ENCODE results near the gene PCGF3. TPM values are rescaled to one million over a fixed set of nuclear protein-coding genes. Genes with fewer than 3 reads are reported as not detected.

PCGF3 gene
- total RNA-seq, 1 donor from 2014 or later, result 21.5 TPM

DNA sequence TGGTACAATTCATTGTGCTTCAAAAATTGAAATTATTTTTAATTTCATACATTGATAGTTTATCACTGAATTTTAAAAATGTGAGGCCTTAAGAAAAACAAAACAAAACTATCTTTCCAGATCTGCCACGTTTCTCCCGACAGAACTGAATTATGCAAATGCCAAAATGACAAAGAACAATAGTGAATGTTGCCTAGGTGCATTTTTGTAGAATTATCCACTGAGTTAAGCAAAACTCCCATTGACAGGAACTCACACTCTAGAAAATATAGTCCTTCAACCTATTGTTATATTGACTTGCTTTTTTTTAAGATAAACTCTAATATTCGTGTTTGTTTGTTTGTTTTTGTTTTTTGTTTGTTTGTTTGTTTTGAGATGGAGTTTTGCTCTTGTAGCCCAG, 6.5 kb downstream of the PCGF3 start:
- intact Hi-C loops (cut with micrococcal nuclease), result no loop called here
- Histone ChIP-seq H3K36me3 (no peaks in the 10 kb centered on the region), H3K27me3 (ENCODE audit: low read depth) (no peaks in the 10 kb centered on the region), H3K4me1 (peaks cover 32% of the 10 kb centered on the region), H3K4me3 (no peak overlapping the region), H3K27ac (replicated peaks) (no peak overlapping the region), H3K9me3 (replicated peaks) (no peaks in the 10 kb centered on the region)
- DNase-seq, result no peak
- TF ChIP-seq, protein P1, sequence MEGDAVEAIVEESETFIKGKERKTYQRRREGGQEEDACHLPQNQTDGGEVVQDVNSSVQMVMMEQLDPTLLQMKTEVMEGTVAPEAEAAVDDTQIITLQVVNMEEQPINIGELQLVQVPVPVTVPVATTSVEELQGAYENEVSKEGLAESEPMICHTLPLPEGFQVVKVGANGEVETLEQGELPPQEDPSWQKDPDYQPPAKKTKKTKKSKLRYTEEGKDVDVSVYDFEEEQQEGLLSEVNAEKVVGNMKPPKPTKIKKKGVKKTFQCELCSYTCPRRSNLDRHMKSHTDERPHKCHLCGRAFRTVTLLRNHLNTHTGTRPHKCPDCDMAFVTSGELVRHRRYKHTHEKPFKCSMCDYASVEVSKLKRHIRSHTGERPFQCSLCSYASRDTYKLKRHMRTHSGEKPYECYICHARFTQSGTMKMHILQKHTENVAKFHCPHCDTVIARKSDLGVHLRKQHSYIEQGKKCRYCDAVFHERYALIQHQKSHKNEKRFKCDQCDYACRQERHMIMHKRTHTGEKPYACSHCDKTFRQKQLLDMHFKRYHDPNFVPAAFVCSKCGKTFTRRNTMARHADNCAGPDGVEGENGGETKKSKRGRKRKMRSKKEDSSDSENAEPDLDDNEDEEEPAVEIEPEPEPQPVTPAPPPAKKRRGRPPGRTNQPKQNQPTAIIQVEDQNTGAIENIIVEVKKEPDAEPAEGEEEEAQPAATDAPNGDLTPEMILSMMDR (IDR thresholded peaks at IDR 0.05; ENCODE audit: borderline replicate concordance), result no peak

DNA sequence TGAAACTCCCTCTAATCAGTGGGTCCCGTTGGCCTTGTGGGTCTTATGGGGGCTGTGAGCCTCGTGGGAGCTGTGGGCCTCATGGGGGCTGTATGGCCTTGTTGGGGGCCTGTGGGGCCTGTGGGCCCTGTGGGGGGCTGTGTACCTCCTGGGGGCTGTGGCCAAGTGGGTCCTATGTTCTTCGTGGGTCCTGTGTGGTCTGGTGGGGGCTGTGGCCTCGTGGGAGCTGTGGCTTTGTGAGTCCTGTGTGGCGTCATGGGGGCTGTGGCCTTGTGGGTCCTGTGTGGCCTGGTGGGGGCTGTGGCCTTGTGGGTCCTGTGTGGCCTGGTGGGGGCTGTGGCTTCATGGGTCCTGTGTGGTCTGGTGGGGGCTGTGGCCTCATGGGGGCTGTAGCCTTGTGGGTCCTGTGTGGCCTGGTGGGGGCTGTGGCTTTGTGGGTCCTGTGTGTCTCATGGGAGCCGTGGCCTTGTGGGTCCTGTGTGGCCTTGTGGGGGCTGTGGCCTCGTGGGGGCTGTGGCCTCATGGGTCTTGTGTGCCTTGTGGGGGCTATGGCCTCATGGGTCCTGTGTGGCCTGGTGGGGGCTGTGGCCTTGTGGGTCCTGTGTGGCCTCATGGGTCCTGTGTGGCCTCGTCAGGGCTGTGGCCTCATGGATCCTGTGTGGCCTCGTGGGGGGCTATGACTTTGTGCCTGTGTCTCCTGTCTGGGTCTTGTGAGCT, 7.4 kb downstream of the PCGF3 start:
- Histone ChIP-seq H3K4me3 (no peak overlapping the region), H3K4me1 (peaks cover 36% of the 10 kb centered on the region), H3K27ac (replicated peaks) (no peak overlapping the region), H3K27me3 (ENCODE audit: low read depth) (no peaks in the 10 kb centered on the region), H3K36me3 (no peaks in the 10 kb centered on the region), H3K9me3 (replicated peaks) (no peaks in the 10 kb centered on the region)
- no peak for DNase-seq
- intact Hi-C loops (cut with micrococcal nuclease), result no loop called here
- TF ChIP-seq, protein P1 (IDR thresholded peaks at IDR 0.05; ENCODE audit: borderline replicate concordance), result no peak

DNA sequence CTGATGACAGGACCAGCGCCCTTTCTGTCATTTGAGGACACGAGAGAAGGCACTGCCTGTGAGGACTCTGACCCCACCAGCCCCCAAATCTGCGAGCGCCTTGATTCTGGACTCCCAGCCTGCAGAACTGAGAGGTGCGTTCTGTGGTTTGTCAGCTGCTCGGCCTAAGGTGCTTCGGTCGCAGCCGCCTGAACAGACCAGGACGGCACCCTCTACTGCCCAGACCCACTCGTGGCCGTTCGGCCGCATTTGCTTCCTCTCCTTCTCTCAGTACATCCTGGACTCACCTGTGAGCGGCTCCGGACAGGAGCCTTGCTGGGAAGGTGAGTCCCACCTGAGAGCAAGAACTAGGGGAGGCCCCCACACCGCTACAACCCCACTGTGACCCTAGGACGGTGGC, 8.5 kb downstream of the PCGF3 start:
- intact Hi-C loops (cut with micrococcal nuclease), result no loop called here
- TF ChIP-seq, protein P1 (IDR thresholded peaks at IDR 0.05; ENCODE audit: borderline replicate concordance), result no peak
- Histone ChIP-seq H3K27me3 (ENCODE audit: low read depth) (no peaks in the 10 kb centered on the region), H3K27ac (replicated peaks) (no peak overlapping the region), H3K9me3 (replicated peaks) (no peaks in the 10 kb centered on the region), H3K4me3 (no peak overlapping the region), H3K4me1 (peaks cover 30% of the 10 kb centered on the region), H3K36me3 (no peaks in the 10 kb centered on the region)
- DNase-seq, result no peak

DNA sequence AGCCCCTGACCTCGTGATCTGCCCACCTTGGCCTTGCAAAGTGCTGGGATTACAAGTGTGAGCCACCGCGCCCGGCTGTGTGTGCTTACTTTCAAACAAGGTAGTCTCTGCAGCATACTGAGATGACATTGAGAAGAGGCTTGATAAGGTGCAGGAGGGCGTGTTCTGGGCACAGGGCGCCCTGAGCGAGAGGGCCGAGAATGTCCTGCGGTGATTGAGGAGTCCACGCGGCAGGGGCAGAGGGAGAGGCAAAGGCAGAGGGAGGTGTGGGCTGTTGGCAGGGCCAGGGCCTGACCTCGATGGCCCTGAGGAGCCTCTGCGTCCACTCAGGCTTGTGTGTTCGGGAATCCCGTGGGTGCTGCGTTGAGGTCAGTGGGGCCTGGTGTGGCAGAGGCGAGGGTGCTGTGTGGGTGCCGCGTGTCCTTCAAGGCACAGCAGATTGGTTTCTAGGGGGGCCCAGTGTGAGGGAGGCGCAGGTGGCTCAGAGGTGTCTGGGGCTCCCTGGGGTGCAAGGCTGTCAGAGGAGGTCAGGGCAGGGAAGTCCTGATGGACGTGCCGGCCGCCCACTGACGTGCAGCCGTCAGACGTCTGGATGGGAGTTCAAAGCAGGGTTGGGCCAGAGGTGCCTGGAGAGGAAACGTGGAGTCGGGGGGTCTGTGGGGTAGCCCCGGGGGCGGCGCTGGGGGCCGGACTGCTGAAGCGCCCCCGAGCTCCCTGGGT, 12.1 kb downstream of the PCGF3 start:
- intact Hi-C loops (cut with micrococcal nuclease), result no loop called here
- Histone ChIP-seq H3K36me3 (no peaks in the 10 kb centered on the region), H3K27ac (replicated peaks) (no peak overlapping the region), H3K4me1 (peaks cover 36% of the 10 kb centered on the region), H3K4me3 (no peak overlapping the region), H3K9me3 (replicated peaks) (no peaks in the 10 kb centered on the region), H3K27me3 (ENCODE audit: low read depth) (no peaks in the 10 kb centered on the region)
- no peak for DNase-seq
- TF ChIP-seq, protein P1 (IDR thresholded peaks at IDR 0.05; ENCODE audit: borderline replicate concordance), result no peak

DNA sequence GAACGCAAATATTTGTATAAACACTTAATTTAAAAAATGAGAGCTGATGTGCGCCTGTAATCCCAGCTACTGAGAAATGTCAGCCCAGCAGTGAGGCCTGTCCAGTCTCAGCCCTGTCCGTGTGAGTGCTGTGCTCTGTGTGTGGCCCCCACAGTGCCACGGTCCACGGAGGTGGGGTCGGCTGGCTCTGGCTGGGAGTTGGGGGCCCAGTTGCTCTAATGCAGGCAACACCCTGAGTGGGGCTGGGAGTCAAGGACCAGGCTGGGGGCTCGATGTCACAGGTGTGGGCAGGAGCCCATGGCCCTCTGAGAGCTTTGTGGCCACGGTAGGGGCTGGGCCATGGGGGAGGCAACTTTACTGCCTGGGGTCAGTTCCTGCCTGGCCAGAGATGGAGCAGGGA, 12.8 kb downstream of the PCGF3 start:
- intact Hi-C loops (cut with micrococcal nuclease), result no loop called here
- no peaks in the 10 kb centered on the region for H3K27me3 ChIP-seq (ENCODE audit: low read depth)
- no peaks in the 10 kb centered on the region for H3K9me3 ChIP-seq (replicated peaks)
- H3K4me3 ChIP-seq, result no peak overlapping the region
- H3K27ac ChIP-seq (replicated peaks), result no peak overlapping the region
- TF ChIP-seq, protein P1 (IDR thresholded peaks at IDR 0.05; ENCODE audit: borderline replicate concordance), result no peak
- peaks cover 40% of the 10 kb centered on the region for H3K4me1 ChIP-seq
- peaks cover 2% of the 10 kb centered on the region for H3K36me3 ChIP-seq
- no peak for DNase-seq

All from left ventricle myocardium inferior (tissue), 1 donor.